IPS-NIHi7 (cell line): Measurements from ENCODE around the gene PRRT3.
"Not testable (repeated sequence)": the region's sequence is repeated elsewhere in the genome, so short reads cannot be mapped to it uniquely, and the experiment has no call there.

ENCODE experiments used
- DNase-seq: peaks from one replicate; pipeline ENCODE4 v3.0.0; 2012; ENCODE audit warnings: mixed read lengths; ENCODE audit errors: extremely low spot score

The PRRT3 gene

GRCh38 chr3:9918261-9919038, 33.8 kb downstream of the PRRT3 start:
- no peak for DNase-seq

GRCh38 chr3:9917820-9918219, 34.4 kb downstream of the PRRT3 start:
- DNase-seq, result no peak

- peak; percentile 87 for DNase-seq
Measured at GRCh38 chr3:9916734-9917680, 35.2 kb downstream of the PRRT3 start, which contains the start of gene IL17RC. TSS of gene IL17RC (plus strand) at chr3:9917098. CDS start at chr3:9917316, 218 bp downstream.

- DNase-seq, result no peak
Measured at GRCh38 chr3:9916346-9916733, 35.9 kb downstream of the PRRT3 start.

- DNase-seq, result peak; percentile 49
Measured at GRCh38 chr3:9915254-9916141, 36.7 kb downstream of the PRRT3 start.

- peak; percentile 63 for DNase-seq
Measured at GRCh38 chr3:9914559-9915253, 37.5 kb downstream of the PRRT3 start.

GRCh38 chr3:9914011-9914410, 38.2 kb downstream of the PRRT3 start:
- DNase-seq, result no peak

- no peak for DNase-seq
Measured at GRCh38 chr3:9913601-9914000, 38.6 kb downstream of the PRRT3 start.

- DNase-seq, result no peak
Measured at GRCh38 chr3:9912294-9912935, 39.8 kb downstream of the PRRT3 start.

- DNase-seq, result no peak
Measured at GRCh38 chr3:9911863-9912262, 40.3 kb downstream of the PRRT3 start.

GRCh38 chr3:9909221-9910013, 42.8 kb downstream of the PRRT3 start:
- no peak for DNase-seq

- DNase-seq, result no peak
Measured at GRCh38 chr3:9908286-9908685, 43.9 kb downstream of the PRRT3 start.

GRCh38 chr3:9906480-9906879, 45.7 kb downstream of the PRRT3 start:
- no peak for DNase-seq

GRCh38 chr3:9903904-9904303, 48.3 kb downstream of the PRRT3 start:
- DNase-seq, result no peak

- no peak for DNase-seq
Measured at GRCh38 chr3:9903238-9903624, 49.0 kb downstream of the PRRT3 start.

GRCh38 chr3:9902372-9903237, 49.6 kb downstream of the PRRT3 start, which contains the start of gene IL17RE:
TSS of gene IL17RE (plus strand) at chr3:9902848. CDS start at chr3:9902933, 85 bp downstream.
- DNase-seq, result peak; percentile 66

GRCh38 chr3:9901967-9902366, 50.2 kb downstream of the PRRT3 start:
- no peak for DNase-seq

GRCh38 chr3:9900965-9901415, 51.2 kb downstream of the PRRT3 start:
- not testable (repeated sequence) for DNase-seq
